Measurements from ENCODE around the gene WDR27.

WDR27 gene

GRCh38 chr6:169589699-169590257 lies 112.1 kb downstream of the WDR27 start:
- TF ChIP-seq CTCF (conservative IDR thresholded peaks at IDR 0.05; ENCODE audit: low read depth, low read length) = no peak
- DNase-seq (ENCODE audit: low read depth) = peak; percentile 67

GRCh38 chr6:169589293-169589692 lies 112.5 kb downstream of the WDR27 start:
- peak; percentile 83 for DNase-seq (ENCODE audit: low read depth)
- no peak overlapping the region for H3K4me3 ChIP-seq (ENCODE audit: low read depth, low read length)
- no peak for TF ChIP-seq CTCF (conservative IDR thresholded peaks at IDR 0.05; ENCODE audit: low read depth, low read length)

More at GRCh38 chr6:169589699-169590257, 112.1 kb downstream of the WDR27 start:
- no peak overlapping the region for H3K4me3 ChIP-seq (ENCODE audit: low read depth, low read length)

GRCh38 chr6:169587975-169588374 lies 113.9 kb downstream of the WDR27 start:
- TF ChIP-seq CTCF (conservative IDR thresholded peaks at IDR 0.05; ENCODE audit: low read depth, low read length) = no peak
- H3K4me3 ChIP-seq (ENCODE audit: low read depth, low read length) = no peak overlapping the region
- peak; percentile 54 for DNase-seq (ENCODE audit: low read depth)

- no peak overlapping the region for H3K4me3 ChIP-seq (ENCODE audit: low read depth, low read length)
- no peak for TF ChIP-seq CTCF (conservative IDR thresholded peaks at IDR 0.05; ENCODE audit: low read depth, low read length)
- no peak for DNase-seq (ENCODE audit: low read depth)
These were observed 117.8 kb downstream of the WDR27 start for GRCh38 chr6:169583886-169584541.

- no peak for TF ChIP-seq CTCF (conservative IDR thresholded peaks at IDR 0.05; ENCODE audit: low read depth, low read length)
- H3K4me3 ChIP-seq (ENCODE audit: low read depth, low read length) = no peak overlapping the region
- no peak for DNase-seq (ENCODE audit: low read depth)
These were observed 122.3 kb downstream of the WDR27 start for GRCh38 chr6:169579407-169580111.

GRCh38 chr6:169577974-169578373 lies 123.9 kb downstream of the WDR27 start:
- TF ChIP-seq CTCF (conservative IDR thresholded peaks at IDR 0.05; ENCODE audit: low read depth, low read length) = peak; percentile 35
- no peak overlapping the region for H3K4me3 ChIP-seq (ENCODE audit: low read depth, low read length)
- DNase-seq (ENCODE audit: low read depth) = peak; percentile 62
